HepG2 (cell line): ENCODE data around the gene DNAJC18. TPM values are rescaled to one million over a fixed set of nuclear protein-coding genes. Genes with fewer than 3 reads are reported as not detected.

Experiments
- KDM1A ChIP-seq: IDR thresholded peaks from 2 replicates; pipeline ENCODE4 v1.6.1; 2016; ENCODE audit warnings: missing compliant biosample characterization
- PREB ChIP-seq: sonication (generic); formaldehyde crosslinking; IDR thresholded peaks from 2 replicates; pipeline ENCODE4 v1.4.0; 2020; ENCODE audit warnings: missing genetic modification reagents
- SOX13 ChIP-seq, 3 experiments: fragments of 450-650 bp in 1 of 3; sonication (generic) in 1 of 3; formaldehyde crosslinking in 1 of 3; IDR thresholded peaks in 2 of 3; conservative IDR thresholded peaks in 1 of 3; 2 replicates each; pipeline versions ENCODE4 v1.5.0 to v1.6.1; 2016 to 2020; ENCODE audit warnings: antibody characterized with exemption in 1 of 3, mild to moderate bottlenecking in 1 of 3, missing compliant biosample characterization in 1 of 3, missing genetic modification reagents in 1 of 3, moderate library complexity in 1 of 3
- ZNF142 ChIP-seq: sonication (generic); formaldehyde crosslinking; IDR thresholded peaks from 2 replicates; pipeline ENCODE4 v1.4.0; 2020; ENCODE audit warnings: missing genetic modification reagents
- ZNF414 ChIP-seq: sonication (generic); formaldehyde crosslinking; IDR thresholded peaks from 2 replicates; pipeline ENCODE4 v1.5.0; 2020; ENCODE audit warnings: missing genetic modification reagents
- ZNF574 ChIP-seq: sonication (generic); formaldehyde crosslinking; IDR thresholded peaks from 2 replicates; pipeline ENCODE4 v1.4.0; 2020; ENCODE audit warnings: missing genetic modification reagents
- ZNF800 ChIP-seq: sonication (generic); formaldehyde crosslinking; IDR thresholded peaks from 2 replicates; pipeline ENCODE4 v1.4.0; 2020; ENCODE audit warnings: missing genetic modification reagents
- polyA plus RNA-seq, 8 experiments: library from polyadenylated mRNA; depleted of rRNA in 3 of 8; stranded (reverse) in 7 of 8; unstranded in 1 of 8; fragments of >200 nt; fragmentation: Illumina TruSeq in 4 of 8; extraction: Trizol in 4 of 8; gene quantifications; 2 replicates each; pipeline versions ENCODE4 v1.2.1 to v1.2.3, GENCODE V29; 2011 to 2016; ENCODE audit warnings: low read depth in 4 of 8, missing spikeins in 1 of 8, mixed read lengths in 1 of 8; ENCODE audit not compliant: insufficient read depth in 1 of 8
- total RNA-seq, 5 experiments: library from RNA; depleted of rRNA; stranded (reverse); fragments of >200 nt; fragmentation: Illumina TruSeq; extraction: Trizol; gene quantifications; 2 replicates each; pipeline ENCODE4 v1.2.3, GENCODE V29; 2016; ENCODE audit warnings: low read depth in 1 of 5

Gene DNAJC18
- total and polyA plus RNA-seq, 2 of the 13 experiments (the other 11 are each of a cell fraction or from before 2014, with no cell fraction given), result 6.5 to 6.6 TPM

- TF ChIP-seq ZNF142 (no peak), ZNF414 (no peak), ZNF574 (CRISPR knock-in tag) (peak; percentile 20; the same call in 1 of the 2 replicates), ZNF800 (CRISPR knock-in tag) (no peak), PREB (CRISPR knock-in tag) (no peak), KDM1A (peak; percentile 77), SOX13 (IDR thresholded peaks at IDR 0.05) (no peak), SOX13 (CRISPR knock-in tag; conservative IDR thresholded peaks at IDR 0.05 in 1 of 2, IDR thresholded peaks at IDR 0.05 in 1 of 2) (0 out of 4 replicates have a peak, but pooled peaks of 1 of the 2 experiments have one; percentile 15)
Measured at GRCh38 chr5:139389701-139390638, 49.4 kb downstream of the DNAJC18 start, which contains the start of gene MZB1 (continued).
